CD14-positive monocyte (primary cell): Measurements from ENCODE around the gene CCDC3. TPM values are rescaled to one million over a fixed set of nuclear protein-coding genes. Genes with fewer than 3 reads are reported as not detected.

Experiments used
- DNase-seq, 3 donors: peaks; one replicate each; pipeline ENCODE4 v3.0.0-alpha.2; 2011 to 2022
- H2AFZ ChIP-seq: 2 replicates; pipeline ENCODE4 v1.6.0; 2012; ENCODE audit warnings: mild to moderate bottlenecking, low read depth, low read length, inconsistent platforms; ENCODE audit not compliant: insufficient read depth, poor library complexity, severe bottlenecking
- H3K27ac ChIP-seq, 2 donors: 1 replicate in 1 of 2; 2 replicates in 1 of 2; pipeline ENCODE4 v1.5.1; 2012 to 2013; ENCODE audit warnings: low read length in 2 of 2, control low read depth in 1 of 2, inconsistent platforms in 1 of 2, low read depth in 1 of 2, mild to moderate bottlenecking in 1 of 2
- H3K27me3 ChIP-seq, 2 donors: one replicate each; pipeline versions ENCODE4 v1.6.0 to v1.6.1; 2011 to 2013; ENCODE audit warnings: low read length in 2 of 2; ENCODE audit not compliant: control insufficient read depth in 2 of 2, insufficient read depth in 2 of 2
- H3K36me3 ChIP-seq, 2 donors: replicated peaks in 1 of 2; 1 replicate in 1 of 2; 2 replicates in 1 of 2; pipeline versions ENCODE4 v1.5.1 to v1.6.1; 2012 to 2013; ENCODE audit warnings: low read length in 2 of 2, control low read depth in 1 of 2, inconsistent platforms in 1 of 2, mild to moderate bottlenecking in 1 of 2; ENCODE audit not compliant: insufficient read depth in 2 of 2, control insufficient read depth in 1 of 2
- H3K4me1 ChIP-seq, 2 donors: 1 replicate in 1 of 2; 2 replicates in 1 of 2; pipeline versions ENCODE4 v1.5.1 to v1.6.1; 2012 to 2013; ENCODE audit warnings: low read length in 2 of 2, control low read depth in 1 of 2, inconsistent platforms in 1 of 2, mild to moderate bottlenecking in 1 of 2, moderate library complexity in 1 of 2; ENCODE audit not compliant: insufficient read depth in 2 of 2, control insufficient read depth in 1 of 2
- H3K4me2 ChIP-seq: replicated peaks from 2 replicates; pipeline ENCODE3; 2012; ENCODE audit warnings: low read length, moderate library complexity, mild to moderate bottlenecking; ENCODE audit not compliant: poor library complexity, severe bottlenecking; ENCODE audit errors: extremely low read depth
- H3K4me3 ChIP-seq, 3 experiments: fragments of 200-600 bp in 1 of 3; sonication (generic) in 1 of 3; replicated peaks in 1 of 3; 1 replicate in 2 of 3; 2 replicates in 1 of 3; pipeline ENCODE4 v1.5.1; 2011 to 2013; ENCODE audit warnings: low read length in 3 of 3, mild to moderate bottlenecking in 3 of 3, control low read depth in 2 of 3, low read depth in 2 of 3, inconsistent platforms in 1 of 3, moderate library complexity in 1 of 3
- H3K79me2 ChIP-seq: 2 replicates; pipeline ENCODE4 v1.6.0; 2012; ENCODE audit warnings: mild to moderate bottlenecking, control low read depth, inconsistent platforms, low read length, moderate library complexity; ENCODE audit not compliant: insufficient read depth
- H3K9ac ChIP-seq: 2 replicates; pipeline ENCODE4 v1.6.0; 2017; ENCODE audit warnings: low read length, mild to moderate bottlenecking; ENCODE audit not compliant: insufficient read depth, poor library complexity, severe bottlenecking
- H3K9me3 ChIP-seq, 2 donors: replicated peaks in 1 of 2; 1 replicate in 1 of 2; 2 replicates in 1 of 2; pipeline versions ENCODE4 v1.5.1 to v1.6.1; 2012 to 2013; ENCODE audit warnings: low read length in 2 of 2, control low read depth in 1 of 2; ENCODE audit not compliant: control insufficient read depth in 1 of 2, insufficient read depth in 1 of 2
- H4K20me1 ChIP-seq: 2 replicates; pipeline ENCODE4 v1.6.0; 2012; ENCODE audit warnings: mild to moderate bottlenecking, low read length, control low read depth, moderate library complexity; ENCODE audit not compliant: insufficient read depth
- H3K27ac Mint-ChIP-seq, 7 donors: one replicate each; pipeline ENCODE4 v1.8.0; 2020; ENCODE audit warnings: mild to moderate bottlenecking in 7 of 7, mixed read lengths in 7 of 7, moderate library complexity in 6 of 7, inconsistent platforms in 2 of 7
- H3K27me3 Mint-ChIP-seq, 3 donors: one replicate each; pipeline ENCODE4 v1.8.0; 2021 to 2022; ENCODE audit warnings: low read depth in 3 of 3, mild to moderate bottlenecking in 3 of 3, mixed read lengths in 3 of 3, moderate library complexity in 3 of 3, inconsistent platforms in 1 of 3
- H3K36me3 Mint-ChIP-seq, 2 donors: one replicate each; pipeline ENCODE4 v1.8.0; 2020; ENCODE audit warnings: mixed read lengths in 2 of 2, inconsistent platforms in 1 of 2, mild to moderate bottlenecking in 1 of 2
- H3K4me1 Mint-ChIP-seq: one replicate; pipeline ENCODE4 v1.8.0; 2020; ENCODE audit warnings: mild to moderate bottlenecking, mixed read lengths
- H3K4me3 Mint-ChIP-seq, 2 donors: one replicate each; pipeline ENCODE4 v1.8.0; 2020; ENCODE audit warnings: mild to moderate bottlenecking in 2 of 2, mixed read lengths in 2 of 2, moderate library complexity in 1 of 2
- H3K9me3 Mint-ChIP-seq, 7 donors: one replicate each; pipeline ENCODE4 v1.8.0; 2020 to 2022; ENCODE audit warnings: mixed read lengths in 7 of 7, mild to moderate bottlenecking in 6 of 7, moderate library complexity in 6 of 7, inconsistent platforms in 2 of 7
- CTCF ChIP-seq: fragments of 200-600 bp; IDR thresholded peaks from one replicate; pipeline ENCODE4 v1.8.0; 2022; ENCODE audit warnings: antibody characterized with exemption, mild to moderate bottlenecking
- WGBS: methylation state at CpG from one replicate; pipeline ENCODE4 v1.1.5; 2013; ENCODE audit warnings: missing lambda C conversion rate; ENCODE audit not compliant: insufficient coverage; 5-methylcytosine and 5-hydroxymethylcytosine counted together
- intact Hi-C, 2 donors: fragments of 100-400 bp; cut with micrococcal nuclease; formaldehyde crosslinking; loops; one replicate each; pipeline versions ENCODE4 v1.15.0 to v1.15.1; 2023
- polyA plus RNA-seq, 3 donors: library from polyadenylated mRNA; depleted of rRNA in 1 of 3; unstranded in 2 of 3; stranded (reverse) in 1 of 3; fragments of 300-500 nt in 2 of 3; fragments of >200 nt in 1 of 3; fragmentation: Illumina TruSeq in 2 of 3; gene quantifications; 1 replicate in 2 of 3; 2 replicates in 1 of 3; pipeline ENCODE4 v1.2.3, GENCODE V29; 2012 to 2021

The CCDC3 gene
- polyA plus RNA-seq, 3 donors, result not detected

GRCh38 chr10:12928571-12928970, 72.9 kb downstream of the CCDC3 start:
- no peak for TF ChIP-seq CTCF
- Mint-ChIP-seq H3K4me3 (no peak overlapping the region), H3K9me3 (peaks cover 4 to 19% (median 7%) of the 10 kb centered on the region in 7 donors), H3K27me3 (peaks cover 0 to 5% (median 0%) of the 10 kb centered on the region in 3 donors), H3K27ac (no peak overlapping the region), H3K36me3 (no peaks in the 10 kb centered on the region), H3K4me1 (no peaks in the 10 kb centered on the region)
- DNase-seq, result no peak
- intact Hi-C loops, result no loop called here
- no peaks in the 10 kb centered on the region for H3K27me3 ChIP-seq
- no peaks in the 10 kb centered on the region for H4K20me1 ChIP-seq
- H3K27ac ChIP-seq, result no peak overlapping the region
- H3K4me1 ChIP-seq, result no peaks in the 10 kb centered on the region
- no peak overlapping the region for H3K9ac ChIP-seq
- H3K79me2 ChIP-seq, result no peaks in the 10 kb centered on the region
- no peak overlapping the region for H3K4me2 ChIP-seq
- H3K4me3 ChIP-seq, result no peak overlapping the region
- H3K36me3 ChIP-seq, result no peaks in the 10 kb centered on the region
- no peak overlapping the region for H2AFZ ChIP-seq
- WGBS, result 96% methylated on average over 3 of the region's 6 CpGs
- H3K9me3 ChIP-seq, result peaks cover 0 to 6% of the 10 kb centered on the region in 2 donors

GRCh38 chr10:12927896-12928295, 73.6 kb downstream of the CCDC3 start:
- Histone ChIP-seq H2AFZ (no peak overlapping the region), H3K4me3 (no peak overlapping the region), H3K36me3 (no peaks in the 10 kb centered on the region), H3K4me1 (no peaks in the 10 kb centered on the region), H3K79me2 (no peaks in the 10 kb centered on the region), H3K9me3 (peaks cover 0 to 6% of the 10 kb centered on the region in 2 donors), H3K27ac (no peak overlapping the region), H4K20me1 (no peaks in the 10 kb centered on the region), H3K4me2 (no peak overlapping the region), H3K9ac (no peak overlapping the region), H3K27me3 (no peaks in the 10 kb centered on the region)
- Mint-ChIP-seq H3K9me3 (peaks cover 4 to 17% (median 8%) of the 10 kb centered on the region in 7 donors), H3K27me3 (peaks cover 0 to 2% (median 0%) of the 10 kb centered on the region in 3 donors), H3K27ac (no peak overlapping the region), H3K36me3 (no peaks in the 10 kb centered on the region), H3K4me3 (no peak overlapping the region), H3K4me1 (no peaks in the 10 kb centered on the region)
- no peak for DNase-seq
- no peak for TF ChIP-seq CTCF
- no CpG with 5 or more reads among the region's 1 CpG for WGBS
- intact Hi-C loops, result no loop called here
